G401 (cell line): ENCODE results near the gene PRRT1B. TPM values are rescaled to one million over a fixed set of nuclear protein-coding genes. Genes with fewer than 3 reads are reported as not detected.

Experiments
- DNase-seq: peaks from one replicate; pipeline ENCODE4 v3.0.0-alpha.2; 2015; ENCODE audit warnings: low spot score
- in situ Hi-C: cut with HindIII; loops from 2 replicates; pipeline ENCODE4 v1.10.0; 2016; ENCODE audit warnings: low sequenced_read_pairs, mixed read lengths
- total RNA-seq: library from RNA; depleted of rRNA; stranded (reverse); fragments of >200 nt; shearing (Covaris generic); gene quantifications from 2 replicates; pipeline ENCODE4 v1.2.3, GENCODE V29; 2014

Gene PRRT1B
- total RNA-seq, 1 experiment from 2014 or later: not detected

- DNase-seq: no peak
- in situ Hi-C loops: no loop called here
Observed at GRCh38 chr9:131521203-131521602, 24.1 kb upstream of the PRRT1B start.

- in situ Hi-C loops: no loop called here
- no peak for DNase-seq
Observed at GRCh38 chr9:131521822-131522221, 23.5 kb upstream of the PRRT1B start.

- in situ Hi-C loops: no loop called here
- no peak for DNase-seq
Observed at GRCh38 chr9:131522257-131523085, 22.9 kb upstream of the PRRT1B start.

GRCh38 chr9:131523086-131523388 lies 22.3 kb upstream of the PRRT1B start:
- no peak for DNase-seq
- in situ Hi-C loops: no loop called here

- DNase-seq: no peak
- in situ Hi-C loops: no loop called here
Observed at GRCh38 chr9:131523451-131524435, 21.6 kb upstream of the PRRT1B start.

GRCh38 chr9:131524665-131525315 lies 20.5 kb upstream of the PRRT1B start:
- DNase-seq: no peak
- in situ Hi-C loops: no loop called here

- in situ Hi-C loops: no loop called here
- DNase-seq: peak; percentile 42
Observed at GRCh38 chr9:131525643-131526565, 19.4 kb upstream of the PRRT1B start.

GRCh38 chr9:131528186-131528585 lies 17.1 kb upstream of the PRRT1B start:
- DNase-seq: peak; percentile 86
- in situ Hi-C loops: no loop called here

- in situ Hi-C loops: no loop called here
- DNase-seq: no peak
Observed at GRCh38 chr9:131528886-131529505, 16.3 kb upstream of the PRRT1B start.

GRCh38 chr9:131529597-131530545 lies 15.5 kb upstream of the PRRT1B start:
- in situ Hi-C loops: no loop called here
- DNase-seq: no peak

GRCh38 chr9:131530546-131530919 lies 14.8 kb upstream of the PRRT1B start:
- DNase-seq: no peak
- in situ Hi-C loops: no loop called here

- in situ Hi-C loops: no loop called here
- DNase-seq: peak; percentile 77
Observed at GRCh38 chr9:131530920-131531832, 14.1 kb upstream of the PRRT1B start, which contains the start of gene UCK1. UCK1 (minus strand) TSS chr9:131531263; CDS start chr9:131531174, 89 bp downstream.

- in situ Hi-C loops: no loop called here
Observed at GRCh38 chr9:131534721-131535237, 10.5 kb upstream of the PRRT1B start.

GRCh38 chr9:131537946-131538345 lies 7.4 kb upstream of the PRRT1B start:
- no peak for DNase-seq
- in situ Hi-C loops: no loop called here

More at GRCh38 chr9:131534721-131535237, 10.5 kb upstream of the PRRT1B start:
- no peak for DNase-seq

GRCh38 chr9:131539223-131539923 lies 6.0 kb upstream of the PRRT1B start:
- DNase-seq: no peak

More at GRCh38 chr9:131539223-131539923, 6.0 kb upstream of the PRRT1B start:
- in situ Hi-C loops: no loop called here
